AG04450 (cell line): Measurements from ENCODE around the gene DRC7. TPM values are rescaled to one million over a fixed set of nuclear protein-coding genes. Genes with fewer than 3 reads are reported as not detected.

Experiments
- CTCF ChIA-PET: fragments of 300-600, 350-600 bp; formaldehyde crosslinking; extraction: SDS; loops from one replicate; lab custom pipeline; 2022; ENCODE audit warnings: antibody characterized with exemption, inconsistent platforms; lab: Charles Lee
- POLR2A ChIA-PET: fragments of 350-600 bp; formaldehyde crosslinking; extraction: SDS; loops from one replicate; lab custom pipeline; 2021; ENCODE audit warnings: antibody characterized with exemption, inconsistent platforms; lab: Yijun Ruan, JAX
- DNase-seq: peaks from one replicate; pipeline ENCODE4 v3.0.0-alpha.2; 2011; ENCODE audit warnings: low read depth, low spot score
- H3K27ac ChIP-seq: one replicate; pipeline ENCODE4 v1.5.1; 2012; ENCODE audit warnings: low read depth, low read length, control low read depth
- H3K27me3 ChIP-seq: one replicate; pipeline ENCODE4 v1.6.0; 2012; ENCODE audit warnings: low read length; ENCODE audit not compliant: control insufficient read depth, insufficient read depth
- H3K4me3 ChIP-seq: 2 replicates; pipeline ENCODE4 v1.5.1; 2011; ENCODE audit warnings: mild to moderate bottlenecking, low read depth, low read length, control low read depth
- H3K9me3 ChIP-seq: 2 replicates; pipeline ENCODE4 v1.5.1; 2012; ENCODE audit warnings: low read length; ENCODE audit not compliant: control insufficient read depth, insufficient read depth
- CTCF ChIP-seq: IDR thresholded peaks from 2 replicates; pipeline ENCODE4 v1.5.1; 2011; ENCODE audit warnings: low read depth, low read length, control low read depth, inconsistent platforms
- polyA plus RNA-seq: library from polyadenylated mRNA; depleted of rRNA; stranded (reverse); fragments of >200 nt; gene quantifications from 2 replicates; pipeline ENCODE4 v1.2.3, GENCODE V29; 2011

Gene DRC7
- polyA plus RNA-seq, 1 experiment: not detected

- H3K9me3 ChIP-seq: no peaks in the 10 kb centered on the region; the same call in 1 of the 2 replicates
- TF ChIP-seq CTCF: no peak
- ChIA-PET POLR2A (no interaction called here), CTCF (no interaction called here)
- H3K27ac ChIP-seq: no peak overlapping the region
- no peak overlapping the region for H3K4me3 ChIP-seq
- no peak for DNase-seq
- H3K27me3 ChIP-seq: no peaks in the 10 kb centered on the region
Measured at GRCh38 chr16:57766714-57767348, 72.2 kb downstream of the DRC7 start.

- H3K27me3 ChIP-seq: no peaks in the 10 kb centered on the region
- CTCF ChIA-PET: interaction anchor here (1.2 kb wide), 1 partner anchor 94 kb away, joined by 5 read pairs; no protein-coding TSS in a partner anchor
- no peak for DNase-seq
- TF ChIP-seq CTCF: no peak
- H3K9me3 ChIP-seq: no peaks in the 10 kb centered on the region; the same call in 1 of the 2 replicates
- H3K4me3 ChIP-seq: no peak overlapping the region
- no peak overlapping the region for H3K27ac ChIP-seq
- POLR2A ChIA-PET: no interaction called here
Measured at GRCh38 chr16:57769541-57770145, 75.0 kb downstream of the DRC7 start.

GRCh38 chr16:57770361-57770760 lies 75.8 kb downstream of the DRC7 start:
- Histone ChIP-seq H3K27ac (no peak overlapping the region), H3K9me3 (no peaks in the 10 kb centered on the region; the same call in 1 of the 2 replicates), H3K4me3 (no peak overlapping the region), H3K27me3 (no peaks in the 10 kb centered on the region)
- DNase-seq: no peak
- CTCF ChIA-PET: interaction anchor here (1.2 kb wide), 1 partner anchor 93 kb away, joined by 5 read pairs; no protein-coding TSS in a partner anchor
- TF ChIP-seq CTCF: no peak
- POLR2A ChIA-PET: no interaction called here

- H3K27me3 ChIP-seq: no peaks in the 10 kb centered on the region
- no peaks in the 10 kb centered on the region for H3K9me3 ChIP-seq
- POLR2A ChIA-PET: no interaction called here
- no peak overlapping the region for H3K27ac ChIP-seq
- no peak for TF ChIP-seq CTCF
- CTCF ChIA-PET: no interaction called here
- H3K4me3 ChIP-seq: no peak overlapping the region
- DNase-seq: no peak
Measured at GRCh38 chr16:57771141-57771785, 76.7 kb downstream of the DRC7 start.

- Histone ChIP-seq H3K27me3 (no peaks in the 10 kb centered on the region), H3K27ac (no peak overlapping the region), H3K9me3 (no peaks in the 10 kb centered on the region), H3K4me3 (no peak overlapping the region)
- ChIA-PET CTCF (interaction anchor here (1.4 kb wide), 1 partner anchor 91 kb away, joined by 3 read pairs; no protein-coding TSS in a partner anchor), POLR2A (no interaction called here)
- no peak for DNase-seq
- TF ChIP-seq CTCF: no peak
Measured at GRCh38 chr16:57773019-57773418, 78.4 kb downstream of the DRC7 start.
